GM15510 (cell line): ENCODE measurements around the gene LIX1.

Experiments used
- POLR2A ChIP-seq: IDR thresholded peaks from 3 replicates; pipeline ENCODE4 v1.6.1; 2011; ENCODE audit warnings: borderline replicate concordance; ENCODE audit not compliant: insufficient read length; ENCODE audit errors: extremely low read depth

LIX1 gene

DNA sequence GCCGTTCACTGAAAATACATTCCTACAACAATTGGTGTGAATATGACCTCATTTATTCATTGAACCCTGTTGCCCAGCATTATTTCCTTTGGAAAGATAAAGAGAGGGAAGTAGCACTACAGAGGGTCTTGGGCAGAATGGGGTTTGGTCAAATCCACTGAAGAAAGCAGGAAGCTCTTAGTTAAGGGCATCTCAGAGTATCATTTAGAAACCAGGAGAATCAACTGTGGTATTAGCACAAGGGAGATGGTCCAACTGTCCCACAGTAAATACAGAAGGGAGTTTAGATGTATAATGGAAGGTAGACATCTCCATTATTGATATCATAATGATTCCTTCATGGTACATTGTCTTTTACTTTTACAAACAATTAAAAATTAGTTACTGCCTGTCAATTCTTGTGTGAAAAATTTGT lies 47.1 kb downstream of the LIX1 start:
- no peak for TF ChIP-seq POLR2A

DNA sequence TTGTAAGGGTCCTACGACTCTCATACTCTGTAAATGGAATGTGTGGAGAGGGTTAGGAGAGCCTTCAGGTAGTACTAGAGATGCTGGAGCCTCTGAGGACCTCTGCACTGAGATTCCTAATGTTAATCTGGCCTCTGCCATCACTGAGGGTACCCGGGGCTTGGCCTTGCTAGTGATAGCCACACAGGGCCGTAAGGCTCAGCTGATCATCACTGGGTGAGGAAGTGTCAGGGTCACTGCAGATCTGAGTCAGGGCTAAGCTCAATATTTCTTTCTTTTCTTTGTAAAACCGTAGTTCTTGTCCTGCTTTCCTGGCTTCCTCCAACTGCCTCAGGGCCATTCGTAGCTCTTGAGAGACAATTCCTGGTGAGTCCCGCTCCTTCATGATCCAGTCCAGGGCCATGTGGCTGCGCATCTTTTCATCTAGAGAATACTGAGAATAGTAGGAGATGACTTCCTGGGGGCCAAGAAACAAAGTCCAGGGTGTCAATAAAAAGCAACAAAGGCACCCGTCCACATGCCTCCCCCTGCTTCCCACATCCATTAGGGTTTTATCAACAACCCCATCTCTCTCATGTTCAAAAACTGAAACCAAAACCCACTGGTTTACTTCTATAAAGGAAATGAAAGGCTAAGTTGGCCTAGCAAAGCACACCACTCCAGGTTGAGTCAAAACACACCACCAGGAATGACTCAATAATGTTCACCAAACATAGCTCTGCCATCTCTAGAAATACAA lies 47.7 kb downstream of the LIX1 start:
- no peak for TF ChIP-seq POLR2A

DNA sequence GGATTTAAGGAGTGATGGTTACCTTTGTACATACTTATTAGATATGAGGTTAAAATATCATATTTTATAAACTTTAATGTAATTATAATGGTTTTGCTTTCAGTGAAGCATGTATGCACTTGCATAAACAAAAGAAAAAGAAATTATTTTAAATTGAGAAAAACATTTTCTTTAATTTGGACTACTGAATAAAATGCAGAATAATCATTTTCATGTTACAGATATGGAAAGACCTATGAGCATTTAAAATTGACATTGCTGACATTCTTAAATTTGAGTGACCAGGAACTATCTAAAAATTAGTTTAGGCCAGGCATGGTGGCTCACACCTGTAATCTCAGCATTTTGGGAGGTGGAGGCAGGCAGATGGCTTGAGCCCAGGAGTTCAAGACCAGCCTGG lies 49.2 kb downstream of the LIX1 start:
- no peak for TF ChIP-seq POLR2A

DNA sequence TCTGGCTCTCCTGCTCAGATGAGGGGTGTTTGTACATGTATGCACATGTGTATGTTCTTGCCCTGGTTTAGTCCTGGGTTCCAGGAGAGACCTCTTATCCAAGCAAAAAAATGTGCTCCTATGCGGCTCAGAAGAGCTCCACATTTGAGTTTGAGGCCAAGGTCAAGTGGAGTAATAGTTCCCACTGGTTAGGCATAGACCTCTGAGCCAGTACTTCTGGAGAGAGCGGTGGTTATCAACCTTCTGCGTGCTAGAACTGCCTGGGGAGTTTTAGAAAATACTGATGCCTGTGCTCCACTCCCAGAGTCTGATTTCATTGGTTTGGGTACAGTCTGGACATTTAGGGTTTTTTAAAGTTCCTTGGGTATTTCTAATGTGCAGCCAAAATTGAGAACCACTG lies 51.5 kb downstream of the LIX1 start:
- no peak for TF ChIP-seq POLR2A

DNA sequence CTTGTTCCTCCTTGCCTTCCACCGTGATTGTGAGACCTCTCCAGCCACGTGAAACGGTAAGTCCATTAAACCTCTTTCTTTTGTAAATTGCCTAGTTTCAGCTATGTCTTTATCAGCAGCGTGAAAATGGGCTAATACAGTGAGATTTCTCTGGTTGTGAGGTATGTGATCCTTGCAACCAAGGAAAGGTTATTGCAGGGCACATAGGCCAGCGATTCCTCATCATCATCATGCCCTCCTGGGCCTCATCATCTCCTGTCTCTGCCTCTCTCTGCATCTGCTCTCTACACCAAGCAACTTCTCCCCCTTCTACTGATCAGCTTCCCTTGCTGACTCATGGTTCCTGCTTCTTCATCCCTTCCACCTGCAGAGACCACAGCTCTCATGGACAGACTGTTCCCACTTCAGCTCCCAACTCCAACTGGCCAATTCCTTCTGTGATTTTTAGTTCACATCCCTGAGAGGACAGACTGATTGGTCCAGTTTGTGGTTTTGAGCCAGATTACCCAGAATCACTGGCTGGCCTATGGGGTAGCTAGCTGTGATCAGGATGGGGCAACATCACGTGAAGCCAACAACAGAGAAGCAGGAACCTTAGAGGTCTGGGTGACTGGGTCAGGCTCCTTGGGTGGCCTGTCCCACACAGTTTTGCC lies 53.1 kb downstream of the LIX1 start:
- no peak for TF ChIP-seq POLR2A

DNA sequence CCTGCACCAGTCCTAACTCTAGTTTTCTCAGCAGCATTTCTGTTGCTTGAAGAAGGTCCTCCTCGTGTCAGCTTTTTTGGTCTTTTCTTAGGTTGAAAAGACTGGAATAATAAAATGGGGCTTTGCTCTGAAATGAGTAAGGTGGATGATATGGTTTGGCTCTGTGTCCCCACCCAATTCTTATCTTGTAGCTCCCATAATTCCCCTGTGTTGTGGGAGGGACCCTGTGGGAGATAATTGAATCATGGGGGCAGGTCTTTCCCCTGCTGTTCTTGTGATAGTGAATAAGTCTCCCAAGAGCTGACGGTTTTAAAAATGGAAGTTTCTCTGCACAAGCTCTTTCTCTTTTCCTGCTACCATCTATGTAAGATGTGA lies 53.6 kb downstream of the LIX1 start:
- no peak for TF ChIP-seq POLR2A

DNA sequence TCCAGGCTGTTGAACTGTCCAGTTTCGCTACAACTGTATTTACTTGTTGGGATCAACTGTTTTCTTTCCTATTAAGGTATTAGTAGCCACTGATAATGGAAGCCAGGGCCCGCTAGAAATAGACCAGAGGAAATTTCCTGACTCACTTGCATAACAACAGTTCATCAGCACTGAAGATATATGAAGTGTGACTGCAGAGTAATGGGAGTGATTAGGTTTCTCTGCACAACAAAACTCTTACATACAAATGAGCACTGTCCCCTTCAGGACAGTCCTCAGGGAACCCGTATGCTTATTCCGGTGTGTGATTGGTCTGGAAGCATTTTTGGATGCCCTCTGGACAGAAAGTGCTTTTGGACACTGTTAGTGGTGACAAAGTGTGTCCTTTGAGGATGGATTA lies 55.3 kb downstream of the LIX1 start:
- no peak for TF ChIP-seq POLR2A

DNA sequence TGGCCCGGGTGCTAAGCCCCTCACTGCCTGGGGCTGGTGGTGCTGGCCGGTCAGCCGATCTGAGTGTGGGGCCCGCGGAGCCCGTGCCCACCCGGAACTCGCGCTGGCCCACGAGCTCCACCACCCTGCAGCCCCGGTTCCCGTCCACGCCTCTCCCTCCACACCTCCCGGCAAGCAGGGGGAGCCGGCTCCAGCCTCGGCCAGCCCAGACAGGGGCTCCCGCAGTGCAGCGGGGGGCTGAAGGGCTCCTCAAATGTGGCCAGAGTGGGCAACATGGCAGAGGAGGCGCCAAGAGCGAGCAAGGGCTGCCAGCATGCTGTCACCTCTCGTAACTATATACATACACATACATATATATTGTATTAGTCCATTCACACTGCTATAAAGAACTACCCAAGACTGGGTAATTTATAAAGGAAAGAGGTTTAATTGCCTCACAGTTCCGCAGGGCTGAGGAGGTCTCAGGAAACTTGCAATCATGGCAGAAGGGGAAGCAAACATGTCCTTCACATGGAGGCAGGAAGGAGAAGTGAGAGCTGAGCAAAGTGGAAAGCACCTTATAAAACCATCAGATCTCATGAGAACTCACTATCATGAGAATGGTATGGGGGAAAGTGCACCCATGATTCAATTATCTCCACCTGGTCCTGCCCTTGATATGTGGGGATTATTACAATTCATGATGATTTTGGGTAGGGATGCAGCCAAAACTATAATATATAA lies 56.8 kb downstream of the LIX1 start:
- TF ChIP-seq POLR2A = no peak

DNA sequence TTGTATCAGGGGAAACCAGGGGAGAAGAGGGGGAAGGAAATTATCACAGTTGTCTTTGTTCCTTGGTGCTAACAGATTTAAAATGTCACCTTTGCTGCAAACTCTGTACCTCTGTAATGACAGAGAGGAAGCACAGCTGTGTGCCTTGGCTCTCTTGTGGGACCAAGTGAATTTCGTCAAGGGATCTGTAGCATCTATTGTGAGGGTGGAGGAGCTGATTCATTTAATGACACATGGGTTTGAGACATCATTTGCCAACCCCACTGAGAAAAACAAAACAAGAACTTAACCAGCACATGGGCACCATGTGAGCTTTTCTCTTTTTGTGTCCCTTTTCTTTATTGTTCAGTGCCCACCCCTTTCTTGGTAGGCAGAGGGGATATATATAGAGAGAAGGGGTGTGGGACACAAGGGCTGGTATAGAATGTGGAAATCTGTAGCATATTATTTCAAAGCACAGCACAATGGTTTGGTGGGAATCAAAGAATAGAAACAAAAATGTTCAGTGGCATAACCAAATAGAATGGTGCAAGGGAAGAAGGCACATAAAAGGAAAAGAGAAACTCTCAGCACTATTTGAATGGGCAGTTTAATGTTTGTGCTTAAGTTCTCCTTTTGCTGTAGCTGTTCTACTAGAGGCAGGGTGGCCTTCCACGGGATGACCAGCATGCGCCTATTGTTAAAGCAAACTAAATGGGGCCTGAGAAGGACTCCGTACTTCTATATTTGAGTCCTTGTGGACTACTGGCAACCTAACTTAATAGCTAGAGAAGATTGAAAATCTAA lies 63.3 kb downstream of the LIX1 start:
- no peak for TF ChIP-seq POLR2A

DNA sequence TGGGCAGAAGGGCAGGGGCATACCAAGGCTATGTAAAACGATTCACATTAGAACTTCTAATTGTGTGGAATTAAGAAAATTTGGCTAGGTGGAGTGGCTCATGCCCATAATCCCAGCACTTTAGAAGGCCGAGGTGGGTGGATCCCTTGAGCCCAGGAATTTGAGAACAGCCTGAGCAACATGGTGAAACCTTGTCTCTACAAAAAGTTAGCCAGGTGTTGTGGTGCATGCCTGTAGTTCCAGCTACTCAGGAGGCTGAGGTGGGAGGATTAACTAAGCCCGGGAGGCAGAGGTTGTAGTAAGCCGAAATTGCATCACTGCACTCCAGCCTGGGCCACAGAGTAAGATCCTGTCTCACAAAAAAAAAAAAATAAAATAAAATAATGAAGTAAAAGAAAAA lies 65.2 kb downstream of the LIX1 start:
- TF ChIP-seq POLR2A = no peak

DNA sequence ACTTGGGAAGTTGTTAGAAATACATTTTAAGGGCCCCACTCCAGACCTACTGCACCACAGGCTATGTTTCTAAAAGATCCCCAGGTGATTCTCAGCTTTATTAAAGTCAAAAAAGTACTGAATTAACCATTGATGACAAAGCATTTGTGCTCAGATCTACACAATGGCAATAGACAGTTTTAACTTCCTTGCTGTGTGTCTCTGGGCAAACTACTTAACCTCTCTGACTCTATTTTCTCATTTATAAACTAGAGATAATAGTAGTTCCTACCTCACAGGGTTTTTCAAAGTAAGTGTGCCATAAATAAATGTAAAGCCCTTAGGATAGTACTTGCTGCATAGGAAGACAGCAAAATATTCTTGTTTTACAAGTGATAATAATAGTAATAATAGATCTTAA lies 66.3 kb downstream of the LIX1 start:
- TF ChIP-seq POLR2A = no peak

DNA sequence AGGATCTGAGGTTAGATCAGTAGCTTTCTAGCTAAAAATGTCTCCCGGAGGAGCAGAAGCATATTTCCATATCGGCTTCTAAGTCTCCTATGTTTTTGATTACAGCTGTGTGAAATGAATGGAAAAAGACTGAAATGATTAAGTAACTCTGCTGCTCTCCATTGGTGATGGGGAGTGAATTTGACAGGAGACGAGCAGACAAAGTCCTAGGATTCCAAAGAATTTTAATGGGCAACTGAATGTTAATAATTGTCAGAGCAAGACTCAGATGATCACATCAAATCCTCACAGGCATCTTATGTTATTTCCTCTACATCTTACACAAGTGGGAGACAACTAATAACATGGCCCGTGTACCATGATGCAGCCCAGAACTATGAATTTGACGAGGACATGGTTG lies 66.8 kb downstream of the LIX1 start:
- TF ChIP-seq POLR2A = no peak

DNA sequence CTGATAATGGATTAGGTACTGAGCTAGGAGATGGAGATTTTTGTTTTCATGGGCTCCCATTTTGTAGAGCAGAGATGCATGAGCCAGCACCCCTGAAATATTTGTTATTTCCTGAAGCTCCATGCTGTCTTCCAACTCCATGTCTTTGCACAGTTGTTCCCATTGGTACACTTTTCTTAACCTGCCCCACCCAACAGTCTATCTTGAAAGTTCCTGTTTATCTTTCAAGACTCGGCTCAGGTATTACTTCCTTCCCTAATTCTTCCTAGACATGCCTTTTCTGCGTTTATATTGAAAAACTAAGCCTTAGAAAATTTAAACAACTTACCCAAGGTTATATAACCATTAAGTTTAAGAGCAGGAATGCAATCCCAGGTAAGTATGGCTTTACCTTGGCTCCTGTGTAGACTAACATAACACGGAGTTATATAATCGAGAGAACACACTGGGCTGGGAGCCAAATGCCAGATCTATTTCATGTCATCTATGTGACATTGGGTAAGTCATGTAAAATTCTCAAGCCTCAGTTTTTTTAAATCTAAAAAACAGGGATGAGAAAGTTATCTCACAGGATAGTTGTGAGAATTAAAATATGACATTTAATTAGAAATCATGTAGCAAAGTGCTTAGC lies 67.4 kb downstream of the LIX1 start:
- TF ChIP-seq POLR2A = no peak

DNA sequence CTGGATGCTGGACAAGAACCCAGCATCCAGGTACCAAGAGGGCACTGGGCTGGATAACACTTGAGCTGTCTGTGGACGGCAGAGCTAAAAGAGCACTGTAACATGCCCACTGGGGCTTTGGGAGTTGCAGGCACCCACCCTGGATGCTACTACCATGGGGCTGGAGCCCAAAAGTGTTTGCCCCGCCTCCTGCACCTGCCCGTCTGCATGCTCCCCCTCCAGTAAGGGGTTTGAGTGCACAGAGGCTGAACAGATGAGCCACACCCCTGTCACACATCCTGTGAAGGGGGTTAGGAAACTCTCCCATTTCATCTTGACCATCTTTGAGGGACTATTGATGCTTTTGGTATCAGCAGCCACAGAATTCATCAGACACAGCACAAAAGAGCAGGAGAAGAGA lies 69.0 kb downstream of the LIX1 start:
- no peak for TF ChIP-seq POLR2A

DNA sequence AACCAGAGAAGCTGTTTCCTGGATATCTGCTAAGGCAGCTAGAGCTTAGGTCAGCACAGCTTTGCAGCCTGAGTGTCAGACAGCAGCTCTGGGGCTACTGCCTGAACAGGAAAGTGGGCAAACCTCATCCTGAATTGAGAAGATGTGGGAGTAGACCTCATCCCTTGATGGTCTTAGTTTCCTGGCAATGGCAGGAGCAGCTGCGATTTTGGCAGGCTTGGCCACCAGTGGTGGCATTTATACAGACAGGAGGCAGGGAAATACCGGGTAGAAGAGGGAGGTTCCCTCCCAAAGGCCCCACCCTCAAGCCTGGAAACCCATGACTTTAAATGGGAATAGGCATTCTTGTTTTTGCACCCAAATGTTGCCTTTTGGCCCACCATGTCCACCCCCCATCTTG lies 69.7 kb downstream of the LIX1 start:
- TF ChIP-seq POLR2A = no peak

DNA sequence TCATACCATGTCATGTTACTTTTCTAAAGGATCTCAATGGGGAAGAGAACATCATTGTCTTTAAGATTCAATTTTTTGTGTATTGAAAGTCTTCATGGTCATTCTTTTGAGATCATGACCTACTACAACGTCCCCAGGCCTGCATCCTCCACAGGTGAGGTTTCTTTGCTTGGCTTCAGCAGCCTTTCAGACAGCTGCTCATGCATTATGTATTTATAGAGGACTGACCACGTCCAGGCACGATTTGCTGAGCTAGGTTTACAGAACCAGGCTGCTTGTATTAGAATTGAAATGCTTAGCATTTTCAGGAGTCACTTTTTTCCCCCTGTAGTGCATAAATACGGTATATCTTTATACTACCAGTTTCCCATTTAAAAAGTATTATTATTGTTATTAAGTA lies 70.4 kb downstream of the LIX1 start:
- no peak for TF ChIP-seq POLR2A

DNA sequence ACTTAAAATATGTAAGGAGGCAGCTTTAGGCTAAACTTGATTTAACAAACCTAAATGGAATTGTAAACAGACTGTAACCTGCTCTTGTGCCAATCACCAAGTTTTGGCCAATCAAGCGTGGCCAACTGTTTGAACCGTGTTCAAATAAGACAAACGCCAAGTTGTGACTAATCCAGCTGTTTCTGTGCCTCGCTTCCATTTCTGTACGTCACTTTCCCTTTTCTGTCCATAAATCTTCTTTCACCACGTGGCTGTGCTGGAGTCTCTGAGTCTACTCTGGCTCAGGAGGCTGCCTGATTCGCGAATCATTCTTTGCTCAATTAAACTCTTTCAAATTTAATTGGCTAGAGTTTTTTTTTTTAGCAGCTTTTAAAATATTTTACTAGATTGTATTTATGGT lies 71.3 kb downstream of the LIX1 start:
- TF ChIP-seq POLR2A = no peak
